K562 (cell line): ENCODE data around the gene ATP1A2. TPM values are rescaled to one million over a fixed set of nuclear protein-coding genes. Genes with fewer than 3 reads are reported as not detected.

ENCODE experiments used
- ATAC-seq: fragments of 200-7000 bp; cut with Tn5 transposase; 3 replicates; pipeline ENCODE4 v1.9.1; 2020; ENCODE audit warnings: moderate library complexity
- BruUV-seq: library from RNA; stranded (reverse); fragments of 400-500 nt; replicated peaks from 2 replicates; lab custom pipeline; 2021; lab: Mats Ljungman, UMichigan
- CTCF ChIA-PET: fragments of 300-600 bp; formaldehyde crosslinking; extraction: SDS; loops from one replicate; lab custom pipeline; 2021; ENCODE audit warnings: low intra/inter-chr PET ratio; lab: Yijun Ruan, JAX
- POLR2A ChIA-PET: fragments of 300-600, 350-650 bp; sonication (Branson Sonifier 250); formaldehyde crosslinking; extraction: SDS; loops from one replicate; lab custom pipeline; 2021; ENCODE audit warnings: antibody characterized with exemption, inconsistent platforms; lab: Yijun Ruan, JAX
- DNase-seq, 4 experiments: peaks; one replicate each; pipeline versions ENCODE4 v3.0.0 to v3.0.0-alpha.2; 2011 to 2018; ENCODE audit warnings: low spot score in 3 of 4, mixed read lengths in 3 of 4; ENCODE audit errors: extremely low read depth in 1 of 4
- FAIRE-seq: peaks from 2 replicates; lab custom pipeline; 2011; peaks lifted over from hg19 to GRCh38; lab: Jason Lieb, UNC
- H2AFZ ChIP-seq: 2 replicates; pipeline ENCODE4 v1.6.0; 2011; ENCODE audit warnings: low read depth, low read length, control low read depth, inconsistent platforms
- H3K27ac ChIP-seq: fragments of 200-600 bp; 3 replicates; pipeline ENCODE4 v1.8.0; 2011; ENCODE audit warnings: low read depth, mild to moderate bottlenecking, control low read depth, inconsistent platforms, low read length, moderate library complexity, mixed read lengths; ENCODE audit errors: extremely low read depth
- H3K27me3 ChIP-seq, 2 experiments: fragments of 300-600 bp in 1 of 2; 2 replicates in 1 of 2; 3 replicates in 1 of 2; pipeline versions ENCODE4 v1.6.0 to v1.8.0; 2011; ENCODE audit warnings: inconsistent platforms in 2 of 2, low read length in 2 of 2, mild to moderate bottlenecking in 1 of 2, mixed read lengths in 1 of 2, moderate library complexity in 1 of 2; ENCODE audit not compliant: control insufficient read depth in 2 of 2, insufficient read depth in 2 of 2
- H3K36me3 ChIP-seq: fragments of 300-600 bp; 3 replicates; pipeline ENCODE4 v1.8.0; 2011; ENCODE audit warnings: mild to moderate bottlenecking, low read length, inconsistent platforms; ENCODE audit not compliant: control insufficient read depth, insufficient read depth
- H3K4me1 ChIP-seq, 2 experiments: fragments of 200-600 bp in 1 of 2; replicated peaks in 1 of 2; 2 replicates in 1 of 2; 3 replicates in 1 of 2; pipeline versions ENCODE4 v1.5.1 to v1.8.0; 2011; ENCODE audit warnings: inconsistent platforms in 2 of 2, low read length in 2 of 2, mild to moderate bottlenecking in 1 of 2, mixed read lengths in 1 of 2, moderate library complexity in 1 of 2; ENCODE audit not compliant: control insufficient read depth in 2 of 2, insufficient read depth in 2 of 2
- H3K4me2 ChIP-seq: 2 replicates; pipeline ENCODE4 v1.6.1; 2011; ENCODE audit warnings: low read length, control low read depth, inconsistent platforms, mixed read lengths; ENCODE audit not compliant: insufficient read depth
- H3K4me3 ChIP-seq: fragments of 200-600 bp; sonication (generic), shearing (Covaris generic); 2 replicates; pipeline ENCODE4 v1.5.1; 2016; ENCODE audit warnings: control low read depth, inconsistent platforms
- H3K79me2 ChIP-seq: fragments of 200-600 bp; 3 replicates; pipeline ENCODE4 v1.8.0; 2011; ENCODE audit warnings: low read length, inconsistent platforms; ENCODE audit not compliant: control insufficient read depth, insufficient read depth
- H3K9ac ChIP-seq, 2 experiments: 2 replicates each; pipeline versions ENCODE4 v1.6.0 to v1.6.1; 2011; ENCODE audit warnings: low read depth in 2 of 2, low read length in 2 of 2, control low read depth in 1 of 2, inconsistent platforms in 1 of 2, mild to moderate bottlenecking in 1 of 2, mixed read lengths in 1 of 2; ENCODE audit not compliant: insufficient read depth in 1 of 2
- H3K9me1 ChIP-seq: one replicate; pipeline ENCODE4 v1.6.0; 2011; ENCODE audit warnings: inconsistent platforms, mild to moderate bottlenecking, low read length, moderate library complexity; ENCODE audit not compliant: control insufficient read depth, insufficient read depth
- H3K9me3 ChIP-seq: replicated peaks from 2 replicates; pipeline ENCODE4 v1.5.1; 2011; ENCODE audit warnings: low read depth, low read length, inconsistent platforms; ENCODE audit not compliant: control insufficient read depth, insufficient read depth
- H4K20me1 ChIP-seq: replicated peaks from 2 replicates; pipeline ENCODE4 v1.6.1; 2011; ENCODE audit warnings: low read length, inconsistent platforms, mixed read lengths; ENCODE audit not compliant: control insufficient read depth, insufficient read depth
- CHD2 ChIP-seq: IDR thresholded peaks from 2 replicates; pipeline ENCODE4 v1.6.1; 2011; ENCODE audit warnings: low read depth, low read length
- ETV1 ChIP-seq: fragments of 450-650 bp; conservative IDR thresholded peaks from 2 replicates; pipeline ENCODE4 v1.6.1; 2016; ENCODE audit warnings: missing genetic modification characterization, control low read depth, low read depth, missing compliant biosample characterization
- NBN ChIP-seq: fragments of 450-650 bp; IDR thresholded peaks from 2 replicates; pipeline ENCODE4 v1.6.1; 2016; ENCODE audit warnings: low read depth, mild to moderate bottlenecking
- SIRT6 ChIP-seq: IDR thresholded peaks from one replicate; pipeline ENCODE4 v1.6.1; 2012; ENCODE audit warnings: low read depth, mild to moderate bottlenecking, control low read depth, inconsistent platforms, low read length, moderate library complexity
- WGBS: fragments of 100-300 bp; shearing (Covaris generic); methylation state at CpG from one replicate; pipeline ENCODE4 v1.1.6; 2016; ENCODE audit warnings: low coverage, mixed read lengths; ENCODE audit not compliant: insufficient coverage; ENCODE audit errors: missing lambda C conversion rate; 5-methylcytosine and 5-hydroxymethylcytosine counted together
- in situ Hi-C: fragments of 300-500 bp; cut with MboI; formaldehyde crosslinking; loops from 4 replicates; pipeline ENCODE4 v1.15.0; 2018; ENCODE audit warnings: inconsistent platforms, mixed read lengths
- intact Hi-C: fragments of 100-400 bp; cut with micrococcal nuclease; formaldehyde crosslinking; loops from 2 replicates; pipeline ENCODE4 v1.14.2; 2022
- polyA plus RNA-seq, 8 experiments: library from polyadenylated mRNA; depleted of rRNA in 4 of 8; stranded (reverse) in 5 of 8; unstranded in 3 of 8; fragments of >200 nt; fragmentation: Nextera tagmentation in 2 of 8; fragmentation: Illumina TruSeq in 1 of 8; extraction: Ambion mirVana in 2 of 8; extraction: Trizol in 1 of 8; gene quantifications; 2 replicates each; pipeline versions ENCODE4 v1.2.1 to v1.2.3, GENCODE V29; 2011 to 2014; ENCODE audit warnings: inconsistent platforms in 1 of 8, missing spikeins in 1 of 8
- total RNA-seq, 7 experiments: library from RNA; depleted of rRNA in 6 of 7; stranded (reverse); fragments of >200 nt in 6 of 7; fragmentation: Illumina TruSeq in 2 of 7; extraction: Trizol in 2 of 7; gene quantifications; 2 replicates each; pipeline versions ENCODE4 v1.2.1 to v1.2.3, GENCODE V29; 2011 to 2021; ENCODE audit warnings: low replicate concordance in 1 of 7
- TF ChIP-seq, protein P1 (sequence below): fragments of 250-450 bp; sonication (Bioruptor Pico); IDR thresholded peaks from 2 replicates; pipeline ENCODE4 v1.8.0; 2022; ENCODE audit warnings: inconsistent platforms, mild to moderate bottlenecking, moderate library complexity, borderline replicate concordance

The ATP1A2 gene
- total and polyA plus RNA-seq, 9 of the 15 experiments (the other 6 are each of a cell fraction or from before 2014, with no cell fraction given): 0.04 to 0.11 (median 0.09) TPM; not detected in 6

DNA sequence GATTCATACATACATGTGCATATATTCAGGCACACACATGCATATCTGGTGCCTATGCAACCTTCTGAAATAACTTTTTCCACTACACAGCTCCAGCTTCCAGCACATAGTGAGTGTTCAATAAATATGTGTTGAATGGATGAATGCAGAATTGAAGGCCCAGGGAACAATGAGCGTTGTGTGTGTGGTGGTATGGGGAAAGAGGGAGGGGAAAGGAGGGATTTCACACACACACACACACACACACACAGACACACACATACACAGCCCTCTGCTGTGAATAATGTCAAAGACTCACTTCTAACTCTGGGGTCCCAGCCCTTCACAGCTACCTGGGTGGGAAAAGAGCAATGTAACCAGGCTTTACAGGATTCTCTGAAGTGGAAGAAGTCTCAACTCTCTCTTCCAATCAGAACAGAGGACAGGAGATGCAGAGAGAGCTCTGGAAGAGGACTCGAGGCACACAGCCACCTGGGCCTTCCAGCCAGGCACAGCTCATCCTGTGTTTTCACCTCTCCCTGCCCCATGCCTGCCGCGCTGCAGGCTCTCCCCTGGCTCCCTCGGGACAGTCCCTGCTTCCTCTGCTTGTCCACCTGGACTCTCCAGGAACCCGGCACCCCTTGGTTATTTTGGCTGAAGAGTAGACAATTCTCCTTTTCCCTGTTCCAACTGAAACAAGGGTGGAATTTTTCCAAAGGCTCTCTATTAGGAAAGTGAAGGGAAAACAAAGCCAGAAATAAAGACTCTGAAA is 11.7 kb upstream of the ATP1A2 start:
- H3K4me1 ChIP-seq: peaks cover 16 to 18% of the 10 kb centered on the region in 2 experiments; a peak in 4 of 5 replicates
- no peaks in the 10 kb centered on the region for H4K20me1 ChIP-seq
- FAIRE-seq: no peak
- in situ Hi-C loops (loop anchor here (10.0 kb wide), 1 partner anchor 271 kb away; no protein-coding TSS in a partner anchor), intact Hi-C loops (no loop called here)
- no peaks in the 10 kb centered on the region for H3K36me3 ChIP-seq
- H3K79me2 ChIP-seq: no peaks in the 10 kb centered on the region
- no peak for DNase-seq
- POLR2A ChIA-PET: interaction anchor here (0.6 to 1.1 kb wide), 4 partner anchors 17 to 149 kb away, joined by 3 to 4 read pairs (median 4); partner anchors contain the start of gene KCNJ10
- H3K9me1 ChIP-seq: no peaks in the 10 kb centered on the region
- CTCF ChIA-PET: no interaction called here
- BruUV-seq: no TSS peak
- no peak overlapping the region for H3K27ac ChIP-seq
- TF ChIP-seq SIRT6 (no peak), ETV1 (tag) (no peak), NBN (no peak), CHD2 (no peak)
- TF ChIP-seq, protein P1, sequence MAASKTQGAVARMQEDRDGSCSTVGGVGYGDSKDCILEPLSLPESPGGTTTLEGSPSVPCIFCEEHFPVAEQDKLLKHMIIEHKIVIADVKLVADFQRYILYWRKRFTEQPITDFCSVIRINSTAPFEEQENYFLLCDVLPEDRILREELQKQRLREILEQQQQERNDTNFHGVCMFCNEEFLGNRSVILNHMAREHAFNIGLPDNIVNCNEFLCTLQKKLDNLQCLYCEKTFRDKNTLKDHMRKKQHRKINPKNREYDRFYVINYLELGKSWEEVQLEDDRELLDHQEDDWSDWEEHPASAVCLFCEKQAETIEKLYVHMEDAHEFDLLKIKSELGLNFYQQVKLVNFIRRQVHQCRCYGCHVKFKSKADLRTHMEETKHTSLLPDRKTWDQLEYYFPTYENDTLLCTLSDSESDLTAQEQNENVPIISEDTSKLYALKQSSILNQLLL (CRISPR knock-in tag): no peak
- H3K27me3 ChIP-seq: 0 out of 5 replicates have a peak, but pooled peaks cover 0 to 4% of the 10 kb centered on the region in 2 experiments
- no peaks in the 10 kb centered on the region for H3K9me3 ChIP-seq
- 13% methylated on average over 6 of the region's 6 CpGs for WGBS
- no peak overlapping the region for H2AFZ ChIP-seq
- H3K4me3 ChIP-seq: no peak overlapping the region
- no peak for ATAC-seq
- H3K4me2 ChIP-seq: no peak overlapping the region
- peak overlapping the region in 1 of 2 experiments; percentile 66; a peak in 1 of 4 replicates for H3K9ac ChIP-seq
